CD14-positive monocyte (primary cell): Measurements from ENCODE around the gene PALS1. TPM values are rescaled to one million over a fixed set of nuclear protein-coding genes. Genes with fewer than 3 reads are reported as not detected.

Experiments used
- DNase-seq, 3 donors: peaks; one replicate each; pipeline ENCODE4 v3.0.0-alpha.2; 2011 to 2022
- H2AFZ ChIP-seq: 2 replicates; pipeline ENCODE4 v1.6.0; 2012; ENCODE audit warnings: mild to moderate bottlenecking, low read depth, low read length, inconsistent platforms; ENCODE audit not compliant: insufficient read depth, poor library complexity, severe bottlenecking
- H3K27ac ChIP-seq, 2 donors: 1 replicate in 1 of 2; 2 replicates in 1 of 2; pipeline ENCODE4 v1.5.1; 2012 to 2013; ENCODE audit warnings: low read length in 2 of 2, control low read depth in 1 of 2, inconsistent platforms in 1 of 2, low read depth in 1 of 2, mild to moderate bottlenecking in 1 of 2
- H3K27me3 ChIP-seq, 2 donors: one replicate each; pipeline versions ENCODE4 v1.6.0 to v1.6.1; 2011 to 2013; ENCODE audit warnings: low read length in 2 of 2; ENCODE audit not compliant: control insufficient read depth in 2 of 2, insufficient read depth in 2 of 2
- H3K36me3 ChIP-seq, 2 donors: replicated peaks in 1 of 2; 1 replicate in 1 of 2; 2 replicates in 1 of 2; pipeline versions ENCODE4 v1.5.1 to v1.6.1; 2012 to 2013; ENCODE audit warnings: low read length in 2 of 2, control low read depth in 1 of 2, inconsistent platforms in 1 of 2, mild to moderate bottlenecking in 1 of 2; ENCODE audit not compliant: insufficient read depth in 2 of 2, control insufficient read depth in 1 of 2
- H3K4me1 ChIP-seq, 2 donors: 1 replicate in 1 of 2; 2 replicates in 1 of 2; pipeline versions ENCODE4 v1.5.1 to v1.6.1; 2012 to 2013; ENCODE audit warnings: low read length in 2 of 2, control low read depth in 1 of 2, inconsistent platforms in 1 of 2, mild to moderate bottlenecking in 1 of 2, moderate library complexity in 1 of 2; ENCODE audit not compliant: insufficient read depth in 2 of 2, control insufficient read depth in 1 of 2
- H3K4me2 ChIP-seq: replicated peaks from 2 replicates; pipeline ENCODE3; 2012; ENCODE audit warnings: low read length, moderate library complexity, mild to moderate bottlenecking; ENCODE audit not compliant: poor library complexity, severe bottlenecking; ENCODE audit errors: extremely low read depth
- H3K4me3 ChIP-seq, 3 experiments: fragments of 200-600 bp in 1 of 3; sonication (generic) in 1 of 3; replicated peaks in 1 of 3; 1 replicate in 2 of 3; 2 replicates in 1 of 3; pipeline ENCODE4 v1.5.1; 2011 to 2013; ENCODE audit warnings: low read length in 3 of 3, mild to moderate bottlenecking in 3 of 3, control low read depth in 2 of 3, low read depth in 2 of 3, inconsistent platforms in 1 of 3, moderate library complexity in 1 of 3
- H3K79me2 ChIP-seq: 2 replicates; pipeline ENCODE4 v1.6.0; 2012; ENCODE audit warnings: mild to moderate bottlenecking, control low read depth, inconsistent platforms, low read length, moderate library complexity; ENCODE audit not compliant: insufficient read depth
- H3K9ac ChIP-seq: 2 replicates; pipeline ENCODE4 v1.6.0; 2017; ENCODE audit warnings: low read length, mild to moderate bottlenecking; ENCODE audit not compliant: insufficient read depth, poor library complexity, severe bottlenecking
- H3K9me3 ChIP-seq, 2 donors: replicated peaks in 1 of 2; 1 replicate in 1 of 2; 2 replicates in 1 of 2; pipeline versions ENCODE4 v1.5.1 to v1.6.1; 2012 to 2013; ENCODE audit warnings: low read length in 2 of 2, control low read depth in 1 of 2; ENCODE audit not compliant: control insufficient read depth in 1 of 2, insufficient read depth in 1 of 2
- H4K20me1 ChIP-seq: 2 replicates; pipeline ENCODE4 v1.6.0; 2012; ENCODE audit warnings: mild to moderate bottlenecking, low read length, control low read depth, moderate library complexity; ENCODE audit not compliant: insufficient read depth
- H3K27ac Mint-ChIP-seq, 7 donors: one replicate each; pipeline ENCODE4 v1.8.0; 2020; ENCODE audit warnings: mild to moderate bottlenecking in 7 of 7, mixed read lengths in 7 of 7, moderate library complexity in 6 of 7, inconsistent platforms in 2 of 7
- H3K27me3 Mint-ChIP-seq, 3 donors: one replicate each; pipeline ENCODE4 v1.8.0; 2021 to 2022; ENCODE audit warnings: low read depth in 3 of 3, mild to moderate bottlenecking in 3 of 3, mixed read lengths in 3 of 3, moderate library complexity in 3 of 3, inconsistent platforms in 1 of 3
- H3K36me3 Mint-ChIP-seq, 2 donors: one replicate each; pipeline ENCODE4 v1.8.0; 2020; ENCODE audit warnings: mixed read lengths in 2 of 2, inconsistent platforms in 1 of 2, mild to moderate bottlenecking in 1 of 2
- H3K4me1 Mint-ChIP-seq: one replicate; pipeline ENCODE4 v1.8.0; 2020; ENCODE audit warnings: mild to moderate bottlenecking, mixed read lengths
- H3K4me3 Mint-ChIP-seq, 2 donors: one replicate each; pipeline ENCODE4 v1.8.0; 2020; ENCODE audit warnings: mild to moderate bottlenecking in 2 of 2, mixed read lengths in 2 of 2, moderate library complexity in 1 of 2
- H3K9me3 Mint-ChIP-seq, 7 donors: one replicate each; pipeline ENCODE4 v1.8.0; 2020 to 2022; ENCODE audit warnings: mixed read lengths in 7 of 7, mild to moderate bottlenecking in 6 of 7, moderate library complexity in 6 of 7, inconsistent platforms in 2 of 7
- WGBS: methylation state at CpG from one replicate; pipeline ENCODE4 v1.1.5; 2013; ENCODE audit warnings: missing lambda C conversion rate; ENCODE audit not compliant: insufficient coverage; 5-methylcytosine and 5-hydroxymethylcytosine counted together
- intact Hi-C, 2 donors: fragments of 100-400 bp; cut with micrococcal nuclease; formaldehyde crosslinking; loops; one replicate each; pipeline versions ENCODE4 v1.15.0 to v1.15.1; 2023
- polyA plus RNA-seq, 3 donors: library from polyadenylated mRNA; depleted of rRNA in 1 of 3; unstranded in 2 of 3; stranded (reverse) in 1 of 3; fragments of 300-500 nt in 2 of 3; fragments of >200 nt in 1 of 3; fragmentation: Illumina TruSeq in 2 of 3; gene quantifications; 1 replicate in 2 of 3; 2 replicates in 1 of 3; pipeline ENCODE4 v1.2.3, GENCODE V29; 2012 to 2021
- TF ChIP-seq, protein P1 (sequence below): fragments of 200-600 bp; IDR thresholded peaks from one replicate; pipeline ENCODE4 v1.8.0; 2022; ENCODE audit warnings: antibody characterized with exemption, mild to moderate bottlenecking

Gene PALS1
- polyA plus RNA-seq, 3 donors, result 0.95 to 2.0 (median 2.0) TPM

DNA sequence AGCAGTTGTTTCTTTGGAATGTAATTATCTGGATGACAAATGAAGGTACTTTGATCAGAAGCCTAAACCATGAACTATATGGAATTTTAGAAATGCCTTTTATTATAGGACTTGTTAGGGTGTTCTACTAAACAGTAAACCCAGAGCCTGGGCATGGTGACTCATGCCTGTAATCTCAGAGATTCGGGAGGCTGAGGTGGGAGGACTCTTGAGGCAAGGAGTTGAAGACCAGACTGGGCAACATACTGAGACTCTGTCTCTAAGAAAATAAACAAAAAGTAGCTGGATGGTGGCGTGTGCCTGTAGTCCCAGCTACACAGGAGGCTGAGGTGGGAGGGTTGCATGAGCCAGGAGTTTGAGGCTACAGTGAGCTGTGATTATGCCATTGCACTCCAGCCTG is 23.9 kb downstream of the PALS1 start:
- Mint-ChIP-seq H3K36me3 (peaks cover 0 to 1% of the 10 kb centered on the region in 2 donors), H3K27ac (no peak overlapping the region), H3K27me3 (peaks cover 0 to 1% (median 0%) of the 10 kb centered on the region in 3 donors), H3K4me1 (peaks cover 12% of the 10 kb centered on the region), H3K4me3 (no peak overlapping the region), H3K9me3 (no peaks in the 10 kb centered on the region)
- Histone ChIP-seq H4K20me1 (no peaks in the 10 kb centered on the region), H3K27ac (no peak overlapping the region), H3K4me1 (no peaks in the 10 kb centered on the region), H3K4me2 (no peak overlapping the region), H3K79me2 (no peaks in the 10 kb centered on the region), H3K4me3 (no peak overlapping the region), H3K36me3 (no peaks in the 10 kb centered on the region), H3K27me3 (no peaks in the 10 kb centered on the region), H3K9ac (no peak overlapping the region), H2AFZ (no peak overlapping the region), H3K9me3 (no peaks in the 10 kb centered on the region)
- TF ChIP-seq, protein P1, sequence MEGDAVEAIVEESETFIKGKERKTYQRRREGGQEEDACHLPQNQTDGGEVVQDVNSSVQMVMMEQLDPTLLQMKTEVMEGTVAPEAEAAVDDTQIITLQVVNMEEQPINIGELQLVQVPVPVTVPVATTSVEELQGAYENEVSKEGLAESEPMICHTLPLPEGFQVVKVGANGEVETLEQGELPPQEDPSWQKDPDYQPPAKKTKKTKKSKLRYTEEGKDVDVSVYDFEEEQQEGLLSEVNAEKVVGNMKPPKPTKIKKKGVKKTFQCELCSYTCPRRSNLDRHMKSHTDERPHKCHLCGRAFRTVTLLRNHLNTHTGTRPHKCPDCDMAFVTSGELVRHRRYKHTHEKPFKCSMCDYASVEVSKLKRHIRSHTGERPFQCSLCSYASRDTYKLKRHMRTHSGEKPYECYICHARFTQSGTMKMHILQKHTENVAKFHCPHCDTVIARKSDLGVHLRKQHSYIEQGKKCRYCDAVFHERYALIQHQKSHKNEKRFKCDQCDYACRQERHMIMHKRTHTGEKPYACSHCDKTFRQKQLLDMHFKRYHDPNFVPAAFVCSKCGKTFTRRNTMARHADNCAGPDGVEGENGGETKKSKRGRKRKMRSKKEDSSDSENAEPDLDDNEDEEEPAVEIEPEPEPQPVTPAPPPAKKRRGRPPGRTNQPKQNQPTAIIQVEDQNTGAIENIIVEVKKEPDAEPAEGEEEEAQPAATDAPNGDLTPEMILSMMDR, result no peak
- WGBS, result 83% methylated on average over 1 of the region's 2 CpGs
- DNase-seq, result no peak
- intact Hi-C loops, result no loop called here

- no peaks in the 10 kb centered on the region for H4K20me1 ChIP-seq
- H3K79me2 ChIP-seq, result no peaks in the 10 kb centered on the region
- H3K4me3 ChIP-seq, result no peak overlapping the region
- H3K4me1 Mint-ChIP-seq, result peaks cover 12% of the 10 kb centered on the region
- no peak overlapping the region for H3K4me3 Mint-ChIP-seq
- H3K4me2 ChIP-seq, result no peak overlapping the region
- no peak overlapping the region for H2AFZ ChIP-seq
- H3K9me3 ChIP-seq, result no peaks in the 10 kb centered on the region
- no peak overlapping the region for H3K27ac ChIP-seq
- H3K9ac ChIP-seq, result no peak overlapping the region
- peaks cover 0 to 2% (median 0%) of the 10 kb centered on the region in 3 donors for H3K27me3 Mint-ChIP-seq
- no peak for DNase-seq
- no peaks in the 10 kb centered on the region for H3K27me3 ChIP-seq
- peak overlapping the region in 1 of 7 donors; percentile 33 for H3K27ac Mint-ChIP-seq
- TF ChIP-seq, protein P1, result no peak
- no peaks in the 10 kb centered on the region for H3K36me3 ChIP-seq
- H3K4me1 ChIP-seq, result no peaks in the 10 kb centered on the region
- WGBS, result 100% methylated on average over 2 of the region's 4 CpGs
- no peaks in the 10 kb centered on the region for H3K9me3 Mint-ChIP-seq
- intact Hi-C loops, result no loop called here
- H3K36me3 Mint-ChIP-seq, result peaks cover 5 to 12% of the 10 kb centered on the region in 2 donors
Observed at GRCh38 chr14:67267576-67268328, 26.5 kb downstream of the PALS1 start.
